ENCODE results near the gene FBXO4.
A peak's percentile ranks its signal among the peaks of the same experiment; 100 is the strongest.
"Not testable (repeated sequence)": the region's sequence is repeated elsewhere in the genome, so short reads cannot be mapped to it uniquely, and the experiment has no call there.

FBXO4 gene

DNA sequence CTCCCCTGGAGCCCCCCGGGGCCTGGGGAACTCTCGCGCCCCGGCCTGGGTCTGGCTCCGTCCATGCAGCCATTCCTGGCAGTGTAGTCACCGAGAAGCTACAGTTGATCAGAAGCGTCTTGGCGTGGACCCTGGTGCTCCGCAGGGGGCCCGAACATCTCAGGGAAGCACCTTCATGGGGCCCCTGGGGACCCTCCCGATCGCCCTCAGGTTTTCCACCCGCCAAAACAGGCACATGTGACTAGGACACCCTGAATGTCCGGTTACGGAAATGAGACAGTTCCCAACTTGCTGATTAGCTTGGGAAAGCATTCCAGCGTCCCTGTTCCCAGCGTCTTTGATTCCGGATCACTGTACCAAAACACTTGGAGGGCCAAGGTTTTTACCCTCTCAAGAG is 472 bp downstream of the FBXO4 start:
- peaks cover 0 to 5% of the 10 kb centered on the region in 2 donors for H3K4me1 ChIP-seq (ENCODE audit: control insufficient read depth in 1 of 2, insufficient read depth in 2 of 2, low read length in 2 of 2)
- H3K27ac ChIP-seq (ENCODE audit: low read length) = peak overlapping the region; percentile 90

GRCh38 chr5:41927604-41928003 is 2.5 kb downstream of the FBXO4 start:
- H3K27ac ChIP-seq (ENCODE audit: low read length) = no peak overlapping the region
- no peaks in the 10 kb centered on the region for H3K9me3 ChIP-seq (ENCODE audit: control insufficient read depth in 1 of 2, low read length in 2 of 2)
- H3K4me1 ChIP-seq (ENCODE audit: control insufficient read depth in 1 of 2, insufficient read depth in 2 of 2, low read length in 2 of 2) = peaks cover 0 to 5% of the 10 kb centered on the region in 2 donors
- H3K4me3 ChIP-seq (ENCODE audit: low read depth in 1 of 2, low read length in 2 of 2) = no peak overlapping the region
- peaks cover 3 to 5% of the 10 kb centered on the region in 2 donors for H3K36me3 ChIP-seq (ENCODE audit: control insufficient read depth in 1 of 2, insufficient read depth in 2 of 2, low read length in 2 of 2)
- H3K27me3 ChIP-seq (ENCODE audit: low read depth, low read length) = no peaks in the 10 kb centered on the region

More for the DNA sequence above, 472 bp downstream of the FBXO4 start:
- H3K36me3 ChIP-seq (ENCODE audit: control insufficient read depth in 1 of 2, insufficient read depth in 2 of 2, low read length in 2 of 2) = peaks cover 8 to 18% of the 10 kb centered on the region in 2 donors
- H3K4me3 ChIP-seq (ENCODE audit: low read depth in 1 of 2, low read length in 2 of 2) = peak overlapping the region; percentile 72 to 73
- no peaks in the 10 kb centered on the region for H3K9me3 ChIP-seq (ENCODE audit: control insufficient read depth in 1 of 2, low read length in 2 of 2)
- no peaks in the 10 kb centered on the region for H3K27me3 ChIP-seq (ENCODE audit: low read depth, low read length)

GRCh38 chr5:41929035-41929434 is 4.0 kb downstream of the FBXO4 start:
- Histone ChIP-seq H3K9me3 (ENCODE audit: control insufficient read depth in 1 of 2, low read length in 2 of 2) (no peaks in the 10 kb centered on the region), H3K4me1 (ENCODE audit: control insufficient read depth in 1 of 2, insufficient read depth in 2 of 2, low read length in 2 of 2) (peaks cover 0 to 5% of the 10 kb centered on the region in 2 donors), H3K27ac (ENCODE audit: low read length) (no peak overlapping the region), H3K4me3 (ENCODE audit: low read depth in 1 of 2, low read length in 2 of 2) (no peak overlapping the region), H3K27me3 (ENCODE audit: low read depth, low read length) (no peaks in the 10 kb centered on the region), H3K36me3 (ENCODE audit: control insufficient read depth in 1 of 2, insufficient read depth in 2 of 2, low read length in 2 of 2) (peaks cover 9 to 10% of the 10 kb centered on the region in 2 donors)

- Histone ChIP-seq H3K9me3 (ENCODE audit: control insufficient read depth in 1 of 2, low read length in 2 of 2) (no peaks in the 10 kb centered on the region), H3K4me3 (ENCODE audit: low read depth in 1 of 2, low read length in 2 of 2) (no peak overlapping the region), H3K4me1 (ENCODE audit: control insufficient read depth in 1 of 2, insufficient read depth in 2 of 2, low read length in 2 of 2) (no peaks in the 10 kb centered on the region), H3K27ac (ENCODE audit: low read length) (no peak overlapping the region), H3K36me3 (ENCODE audit: control insufficient read depth in 1 of 2, insufficient read depth in 2 of 2, low read length in 2 of 2) (peaks cover 20 to 24% of the 10 kb centered on the region in 2 donors), H3K27me3 (ENCODE audit: low read depth, low read length) (no peaks in the 10 kb centered on the region)
Observed at GRCh38 chr5:41932770-41933169, 7.7 kb downstream of the FBXO4 start.

- Histone ChIP-seq H3K4me3 (ENCODE audit: low read depth in 1 of 2, low read length in 2 of 2) (no peak overlapping the region), H3K27me3 (ENCODE audit: low read depth, low read length) (no peaks in the 10 kb centered on the region), H3K27ac (ENCODE audit: low read length) (no peak overlapping the region), H3K4me1 (ENCODE audit: control insufficient read depth in 1 of 2, insufficient read depth in 2 of 2, low read length in 2 of 2) (no peaks in the 10 kb centered on the region), H3K36me3 (ENCODE audit: control insufficient read depth in 1 of 2, insufficient read depth in 2 of 2, low read length in 2 of 2) (peaks cover 18 to 29% of the 10 kb centered on the region in 2 donors), H3K9me3 (ENCODE audit: control insufficient read depth in 1 of 2, low read length in 2 of 2) (no peaks in the 10 kb centered on the region)
Observed at GRCh38 chr5:41935544-41935943, 10.5 kb downstream of the FBXO4 start.

GRCh38 chr5:41940641-41941040 is 15.6 kb downstream of the FBXO4 start:
- Histone ChIP-seq H3K27ac (ENCODE audit: low read length) (no peak overlapping the region), H3K27me3 (ENCODE audit: low read depth, low read length) (no peaks in the 10 kb centered on the region), H3K9me3 (ENCODE audit: control insufficient read depth in 1 of 2, low read length in 2 of 2) (no peaks in the 10 kb centered on the region), H3K4me3 (ENCODE audit: low read depth in 1 of 2, low read length in 2 of 2) (no peak overlapping the region), H3K4me1 (ENCODE audit: control insufficient read depth in 1 of 2, insufficient read depth in 2 of 2, low read length in 2 of 2) (no peaks in the 10 kb centered on the region), H3K36me3 (ENCODE audit: control insufficient read depth in 1 of 2, insufficient read depth in 2 of 2, low read length in 2 of 2) (peaks cover 4 to 11% of the 10 kb centered on the region in 2 donors)

DNA sequence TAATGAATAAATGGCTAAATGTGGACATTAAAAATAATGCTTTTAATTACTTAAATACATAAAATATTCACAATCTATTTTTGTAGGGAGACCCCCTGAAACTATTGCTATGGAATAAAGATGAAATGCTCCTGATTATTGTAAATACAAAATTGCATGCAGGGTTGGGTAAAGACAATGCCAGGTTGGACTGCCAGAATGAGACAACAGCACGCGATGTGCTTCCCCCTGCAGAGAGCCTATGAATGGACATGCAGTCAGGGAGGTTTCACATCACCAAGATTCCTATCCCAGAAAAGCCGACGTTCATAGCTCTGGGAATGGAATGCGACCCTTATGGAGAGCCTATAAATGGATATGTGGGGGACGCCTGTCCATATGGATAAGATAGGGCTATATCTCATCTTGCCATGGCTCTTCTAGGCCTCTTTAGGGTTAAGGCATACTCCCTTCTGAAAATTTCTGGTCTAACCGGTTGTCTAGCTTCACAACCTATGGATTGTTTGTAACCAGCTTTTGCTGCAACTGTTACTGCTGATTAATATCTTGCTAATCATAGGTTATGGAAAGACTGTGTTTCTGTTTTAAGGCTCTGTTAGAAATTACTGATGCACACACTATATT is 20.4 kb downstream of the FBXO4 start:
- H3K27ac ChIP-seq (ENCODE audit: low read length); H3K4me1 ChIP-seq (ENCODE audit: control insufficient read depth in 1 of 2, insufficient read depth in 2 of 2, low read length in 2 of 2); H3K36me3 ChIP-seq (ENCODE audit: control insufficient read depth in 1 of 2, insufficient read depth in 2 of 2, low read length in 2 of 2); H3K4me3 ChIP-seq (ENCODE audit: low read depth in 1 of 2, low read length in 2 of 2); H3K9me3 ChIP-seq (ENCODE audit: control insufficient read depth in 1 of 2, low read length in 2 of 2); H3K27me3 ChIP-seq (ENCODE audit: low read depth, low read length): not testable (repeated sequence)

DNA sequence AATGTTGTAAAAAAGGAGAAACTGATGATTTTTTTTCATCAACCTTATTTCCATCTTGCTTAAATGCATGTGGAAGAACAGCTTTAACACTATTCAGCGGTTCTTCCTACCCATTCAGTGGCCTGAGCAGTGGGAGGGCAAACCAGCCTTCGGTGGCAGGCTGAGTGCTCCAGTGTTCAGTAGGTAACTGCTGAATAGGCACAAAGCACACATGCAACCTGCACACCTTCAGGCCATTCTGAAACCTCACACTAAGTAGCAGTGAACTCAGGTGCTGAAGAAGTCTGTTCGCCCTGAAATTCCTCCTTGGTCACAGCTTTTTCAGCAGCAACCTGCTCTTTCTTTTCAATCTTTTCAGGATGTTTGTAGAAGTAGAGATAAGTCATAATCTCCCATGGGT is 26.1 kb downstream of the FBXO4 start:
- H3K9me3 ChIP-seq (ENCODE audit: control insufficient read depth in 1 of 2, low read length in 2 of 2) = peaks cover 0 to 12% of the 10 kb centered on the region in 2 donors
- no peaks in the 10 kb centered on the region for H3K36me3 ChIP-seq (ENCODE audit: control insufficient read depth in 1 of 2, insufficient read depth in 2 of 2, low read length in 2 of 2)
- H3K27ac ChIP-seq (ENCODE audit: low read length) = no peak overlapping the region
- H3K4me3 ChIP-seq (ENCODE audit: low read depth in 1 of 2, low read length in 2 of 2) = no peak overlapping the region
- H3K4me1 ChIP-seq (ENCODE audit: control insufficient read depth in 1 of 2, insufficient read depth in 2 of 2, low read length in 2 of 2) = no peaks in the 10 kb centered on the region
- H3K27me3 ChIP-seq (ENCODE audit: low read depth, low read length) = no peaks in the 10 kb centered on the region

DNA sequence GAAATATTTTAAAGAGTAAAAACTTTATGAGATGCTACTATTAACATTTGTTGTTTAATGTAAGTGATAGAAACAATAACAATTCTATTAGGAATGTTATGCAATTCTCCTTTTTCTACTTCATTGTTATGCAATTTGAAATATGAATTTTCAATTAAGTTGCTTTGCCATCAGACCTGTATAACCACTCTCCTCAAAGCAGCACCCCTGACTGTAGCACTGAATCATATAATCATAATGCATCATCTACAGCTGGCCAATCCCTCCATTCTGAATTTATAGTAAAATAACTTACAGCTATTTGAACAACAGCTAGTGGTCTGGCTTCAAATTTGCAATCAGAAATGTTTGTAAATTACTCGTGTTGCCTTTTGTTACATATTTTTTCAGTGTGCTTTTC is 29.2 kb downstream of the FBXO4 start:
- no peak overlapping the region for H3K27ac ChIP-seq (ENCODE audit: low read length)
- H3K36me3 ChIP-seq (ENCODE audit: control insufficient read depth in 1 of 2, insufficient read depth in 2 of 2, low read length in 2 of 2) = no peaks in the 10 kb centered on the region
- peaks cover 0 to 17% of the 10 kb centered on the region in 2 donors for H3K9me3 ChIP-seq (ENCODE audit: control insufficient read depth in 1 of 2, low read length in 2 of 2)
- no peaks in the 10 kb centered on the region for H3K27me3 ChIP-seq (ENCODE audit: low read depth, low read length)
- H3K4me1 ChIP-seq (ENCODE audit: control insufficient read depth in 1 of 2, insufficient read depth in 2 of 2, low read length in 2 of 2) = no peaks in the 10 kb centered on the region
- no peak overlapping the region for H3K4me3 ChIP-seq (ENCODE audit: low read depth in 1 of 2, low read length in 2 of 2)

- no peak overlapping the region for H3K27ac ChIP-seq (ENCODE audit: low read length)
- H3K4me3 ChIP-seq (ENCODE audit: low read depth in 1 of 2, low read length in 2 of 2) = no peak overlapping the region
- H3K4me1 ChIP-seq (ENCODE audit: control insufficient read depth in 1 of 2, insufficient read depth in 2 of 2, low read length in 2 of 2) = no peaks in the 10 kb centered on the region
- H3K9me3 ChIP-seq (ENCODE audit: control insufficient read depth in 1 of 2, low read length in 2 of 2) = peaks cover 0 to 20% of the 10 kb centered on the region in 2 donors
- H3K27me3 ChIP-seq (ENCODE audit: low read depth, low read length) = no peaks in the 10 kb centered on the region
- H3K36me3 ChIP-seq (ENCODE audit: control insufficient read depth in 1 of 2, insufficient read depth in 2 of 2, low read length in 2 of 2) = no peaks in the 10 kb centered on the region
Observed at GRCh38 chr5:41955432-41956024, 30.4 kb downstream of the FBXO4 start.

DNA sequence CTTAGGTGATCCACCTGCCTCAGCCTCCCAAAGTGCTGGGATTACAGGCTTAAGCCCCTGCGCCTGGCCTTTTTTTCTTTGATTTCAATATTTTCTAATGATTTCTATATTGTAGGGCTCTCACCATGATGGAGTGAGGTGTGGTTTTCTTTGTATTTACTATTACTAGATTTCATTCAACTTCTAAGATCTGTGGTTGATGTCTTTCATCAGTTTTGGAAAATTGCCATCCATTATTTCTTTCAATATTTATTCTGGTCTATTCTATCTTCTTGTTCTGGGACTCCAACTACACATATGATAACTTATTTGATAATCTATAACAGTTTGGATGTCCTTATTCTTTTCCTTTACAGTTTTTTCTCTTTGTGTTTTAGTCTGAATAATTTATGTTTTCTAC is 31.9 kb downstream of the FBXO4 start:
- Histone ChIP-seq H3K36me3 (ENCODE audit: control insufficient read depth in 1 of 2, insufficient read depth in 2 of 2, low read length in 2 of 2) (no peaks in the 10 kb centered on the region), H3K9me3 (ENCODE audit: control insufficient read depth in 1 of 2, low read length in 2 of 2) (peaks cover 0 to 21% of the 10 kb centered on the region in 2 donors), H3K27me3 (ENCODE audit: low read depth, low read length) (no peaks in the 10 kb centered on the region), H3K4me3 (ENCODE audit: low read depth in 1 of 2, low read length in 2 of 2) (no peak overlapping the region), H3K4me1 (ENCODE audit: control insufficient read depth in 1 of 2, insufficient read depth in 2 of 2, low read length in 2 of 2) (no peaks in the 10 kb centered on the region), H3K27ac (ENCODE audit: low read length) (no peak overlapping the region)

DNA sequence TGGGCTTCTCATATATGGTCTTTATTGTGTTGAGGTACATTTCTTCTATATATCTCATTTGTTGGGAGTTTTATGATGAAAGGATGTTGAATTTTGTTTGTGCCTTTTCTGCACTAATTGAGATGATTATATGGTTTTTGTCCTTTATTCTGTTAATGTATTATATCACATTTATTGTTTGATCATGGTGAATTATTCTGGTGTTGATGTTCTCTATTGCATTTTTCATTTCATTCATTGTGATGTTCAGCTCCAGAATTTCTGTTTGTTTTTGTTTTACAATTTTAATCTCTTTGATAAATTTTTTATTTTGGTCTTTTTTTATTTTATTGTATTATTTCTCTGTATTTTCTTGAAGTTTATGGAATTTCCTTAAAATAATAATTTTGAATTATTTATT is 35.4 kb downstream of the FBXO4 start:
- H3K4me1 ChIP-seq (ENCODE audit: control insufficient read depth in 1 of 2, insufficient read depth in 2 of 2, low read length in 2 of 2) = no peaks in the 10 kb centered on the region
- H3K4me3 ChIP-seq (ENCODE audit: low read depth in 1 of 2, low read length in 2 of 2) = no peak overlapping the region
- no peak overlapping the region for H3K27ac ChIP-seq (ENCODE audit: low read length)
- no peaks in the 10 kb centered on the region for H3K36me3 ChIP-seq (ENCODE audit: control insufficient read depth in 1 of 2, insufficient read depth in 2 of 2, low read length in 2 of 2)
- H3K9me3 ChIP-seq (ENCODE audit: control insufficient read depth in 1 of 2, low read length in 2 of 2) = peaks cover 0 to 21% of the 10 kb centered on the region in 2 donors
- no peaks in the 10 kb centered on the region for H3K27me3 ChIP-seq (ENCODE audit: low read depth, low read length)
